Fibroblast of villous mesenchyme (primary cell): ENCODE measurements around the gene SNN. TPM values are rescaled to one million over a fixed set of nuclear protein-coding genes. Genes with fewer than 3 reads are reported as not detected.

Experiments
- DNase-seq: peaks from one replicate; pipeline ENCODE4 v3.0.0-alpha.2; 2010; ENCODE audit warnings: low read depth
- H3K4me3 ChIP-seq: 2 replicates; pipeline ENCODE4 v1.5.1; 2011; ENCODE audit warnings: low read depth, mild to moderate bottlenecking, low read length
- total RNA-seq: library from RNA; depleted of rRNA; stranded (reverse); fragments of >200 nt; gene quantifications from 2 replicates; pipeline ENCODE4 v1.2.3, GENCODE V29; 2012
- TF ChIP-seq, protein P1 (sequence below): IDR thresholded peaks from 2 replicates; pipeline ENCODE4 v1.5.1; 2012; ENCODE audit warnings: low read depth, mild to moderate bottlenecking, low read length; ENCODE audit not compliant: insufficient read depth

The SNN gene
- total RNA-seq, 1 donor = 13.0 TPM

DNA sequence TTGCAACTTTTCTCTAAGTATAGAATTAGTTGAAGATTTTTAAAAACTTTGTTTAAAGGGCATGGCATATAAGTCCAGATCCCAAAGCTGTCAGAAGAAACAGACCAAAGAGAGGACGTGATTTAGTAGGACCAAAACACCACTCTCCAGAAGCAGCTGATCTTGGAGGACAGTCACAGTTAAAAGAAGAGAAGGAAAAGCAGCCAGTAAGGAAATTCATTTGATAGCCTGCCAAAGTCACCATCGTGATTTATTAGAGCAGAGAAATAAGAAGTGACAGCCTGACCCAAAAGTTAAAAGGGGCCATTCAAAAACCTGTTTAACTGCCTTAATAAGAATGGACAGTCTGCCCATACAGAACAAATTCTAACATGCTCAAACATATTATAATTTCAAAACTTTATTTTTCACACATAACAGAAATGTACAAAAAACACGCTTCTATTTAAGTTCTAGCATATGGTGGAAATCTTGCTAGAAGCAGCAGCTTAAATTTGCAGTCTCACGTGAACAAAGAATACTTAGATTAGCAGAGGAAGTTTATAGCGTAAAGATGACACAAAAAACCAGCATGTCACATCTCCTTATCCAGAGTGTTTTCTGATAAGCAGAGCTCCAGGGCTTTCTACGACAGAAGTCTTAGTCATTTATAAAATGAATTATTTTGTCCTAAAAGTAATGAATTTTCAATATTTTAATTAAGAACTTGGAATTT, 37.2 kb downstream of the SNN start:
- H3K4me3 ChIP-seq = no peak overlapping the region
- TF ChIP-seq, protein P1, sequence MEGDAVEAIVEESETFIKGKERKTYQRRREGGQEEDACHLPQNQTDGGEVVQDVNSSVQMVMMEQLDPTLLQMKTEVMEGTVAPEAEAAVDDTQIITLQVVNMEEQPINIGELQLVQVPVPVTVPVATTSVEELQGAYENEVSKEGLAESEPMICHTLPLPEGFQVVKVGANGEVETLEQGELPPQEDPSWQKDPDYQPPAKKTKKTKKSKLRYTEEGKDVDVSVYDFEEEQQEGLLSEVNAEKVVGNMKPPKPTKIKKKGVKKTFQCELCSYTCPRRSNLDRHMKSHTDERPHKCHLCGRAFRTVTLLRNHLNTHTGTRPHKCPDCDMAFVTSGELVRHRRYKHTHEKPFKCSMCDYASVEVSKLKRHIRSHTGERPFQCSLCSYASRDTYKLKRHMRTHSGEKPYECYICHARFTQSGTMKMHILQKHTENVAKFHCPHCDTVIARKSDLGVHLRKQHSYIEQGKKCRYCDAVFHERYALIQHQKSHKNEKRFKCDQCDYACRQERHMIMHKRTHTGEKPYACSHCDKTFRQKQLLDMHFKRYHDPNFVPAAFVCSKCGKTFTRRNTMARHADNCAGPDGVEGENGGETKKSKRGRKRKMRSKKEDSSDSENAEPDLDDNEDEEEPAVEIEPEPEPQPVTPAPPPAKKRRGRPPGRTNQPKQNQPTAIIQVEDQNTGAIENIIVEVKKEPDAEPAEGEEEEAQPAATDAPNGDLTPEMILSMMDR = no peak
- no peak for DNase-seq

DNA sequence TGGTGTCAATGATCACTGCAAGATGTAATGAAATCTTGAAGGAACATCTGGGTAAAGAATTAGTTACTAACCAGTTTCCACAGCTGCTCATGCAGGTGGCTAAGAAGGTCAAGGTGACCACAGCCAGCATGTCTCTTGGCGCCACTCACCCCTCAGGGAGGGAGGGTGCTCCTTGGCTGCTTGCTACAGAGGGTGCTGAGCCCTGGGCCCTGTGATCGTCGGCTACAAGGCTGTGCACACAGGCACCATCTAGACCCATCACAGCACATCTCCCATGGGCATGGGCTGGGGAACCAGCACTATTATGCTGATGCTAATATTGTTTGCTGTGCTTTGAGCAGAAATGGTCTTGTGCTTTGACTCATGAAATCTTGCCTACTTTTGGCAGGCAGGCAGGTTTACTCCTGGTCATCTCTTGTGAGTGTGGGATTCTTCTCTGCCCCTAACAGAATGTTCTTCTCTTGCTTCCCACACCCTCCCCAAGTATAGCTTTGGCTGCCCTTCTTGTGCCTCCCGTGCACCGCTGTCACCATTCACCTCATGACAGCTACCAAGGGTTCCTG, 38.0 kb downstream of the SNN start:
- no peak for DNase-seq

DNA sequence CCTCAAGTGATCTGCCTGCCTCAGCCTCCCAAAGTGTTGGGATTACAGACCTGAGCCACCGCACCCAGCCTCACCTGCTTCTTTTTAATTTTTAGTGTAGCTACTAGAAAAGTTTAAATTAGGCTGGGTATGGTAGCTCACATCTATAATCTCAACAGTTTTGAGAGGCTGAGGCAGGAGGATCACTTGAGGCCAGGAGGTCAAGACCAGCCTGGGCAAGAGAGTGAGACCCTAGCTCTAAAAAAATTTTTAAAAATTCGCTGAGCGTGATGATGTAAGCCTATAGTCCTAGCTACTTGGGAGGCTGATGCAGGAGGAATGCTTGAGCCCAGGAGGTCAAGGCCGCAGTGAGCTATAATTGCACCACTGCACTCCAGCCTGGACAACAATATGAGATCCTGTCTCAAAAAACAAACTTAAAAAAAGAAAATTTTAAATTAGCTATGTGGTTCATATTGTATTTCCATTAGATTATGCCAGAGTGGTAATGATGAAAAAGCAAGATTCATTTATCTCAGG, 39.5 kb downstream of the SNN start:
- no peak overlapping the region for H3K4me3 ChIP-seq
- no peak for DNase-seq
- TF ChIP-seq, protein P1 = no peak

More for the DNA sequence above, 38.0 kb downstream of the SNN start:
- H3K4me3 ChIP-seq = no peak overlapping the region
- TF ChIP-seq, protein P1 = no peak

DNA sequence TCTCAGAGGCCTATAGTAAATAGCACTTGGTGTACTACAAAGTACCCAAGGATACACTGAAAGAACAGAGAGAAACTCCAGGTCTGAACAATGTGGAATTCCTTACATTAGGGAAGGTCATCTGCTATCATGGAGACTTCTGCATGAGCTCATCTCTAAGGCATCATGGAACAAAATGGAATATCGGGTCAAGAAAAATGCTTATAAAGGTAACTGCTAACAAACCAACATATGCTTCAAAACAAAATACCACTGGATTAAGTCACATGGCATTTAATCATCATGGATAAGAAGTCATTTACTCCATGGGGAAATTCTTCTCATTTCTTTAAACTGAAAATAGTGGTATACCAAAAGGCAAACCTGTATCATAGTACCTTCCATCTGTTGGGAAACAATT, 40.2 kb downstream of the SNN start:
- H3K4me3 ChIP-seq = no peak overlapping the region
- peak; percentile 14 for DNase-seq

DNA sequence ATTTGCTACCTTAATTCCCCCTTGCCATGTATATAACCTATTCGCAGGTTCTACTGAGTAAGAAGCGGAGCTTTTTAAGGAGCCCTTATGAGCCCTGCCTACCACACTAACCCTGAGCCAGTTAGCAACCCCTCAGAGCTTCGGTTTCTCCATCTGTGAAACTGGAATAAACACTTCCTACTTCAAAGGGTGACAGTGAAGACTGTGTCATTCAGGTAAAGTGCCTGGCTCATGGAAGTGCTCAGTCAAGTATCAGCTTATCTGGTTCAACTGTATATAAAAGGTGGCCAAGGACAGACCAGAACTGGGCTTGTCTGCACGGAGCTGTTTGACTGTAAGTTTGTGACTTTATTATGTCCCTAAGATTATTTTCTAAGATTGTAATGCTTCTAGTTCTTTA, 43.4 kb downstream of the SNN start:
- H3K4me3 ChIP-seq = no peak overlapping the region
- TF ChIP-seq, protein P1 = no peak
- no peak for DNase-seq

More for the DNA sequence above, 40.2 kb downstream of the SNN start:
- TF ChIP-seq, protein P1 = no peak

DNA sequence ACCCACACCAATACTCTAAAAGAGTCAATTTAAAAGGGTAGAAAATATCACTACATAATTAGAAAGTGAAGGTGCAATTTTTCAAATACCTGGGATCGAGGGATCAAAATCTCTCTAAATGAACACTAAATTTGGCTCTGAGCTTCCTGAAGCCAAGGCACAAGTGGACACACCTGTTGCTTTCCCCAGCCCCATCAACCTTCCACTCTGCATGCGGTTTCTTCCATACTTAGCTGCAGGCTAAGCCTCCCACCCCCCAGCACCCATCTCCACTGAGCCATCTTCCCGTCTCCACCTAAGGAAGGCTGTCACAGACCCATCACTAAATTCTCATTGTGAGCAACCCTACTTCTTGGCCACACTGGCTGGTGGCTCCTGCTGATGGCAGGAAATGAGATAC, 43.9 kb downstream of the SNN start:
- H3K4me3 ChIP-seq = no peak overlapping the region
- TF ChIP-seq, protein P1 = no peak
- no peak for DNase-seq
